GDM1 (cell line): ENCODE data around the gene CATSPER3.

Experiments used
- DNase-seq: peaks from one replicate; lab custom pipeline; 2025; lab: John Stamatoyannopoulos, UW

Gene CATSPER3

DNA sequence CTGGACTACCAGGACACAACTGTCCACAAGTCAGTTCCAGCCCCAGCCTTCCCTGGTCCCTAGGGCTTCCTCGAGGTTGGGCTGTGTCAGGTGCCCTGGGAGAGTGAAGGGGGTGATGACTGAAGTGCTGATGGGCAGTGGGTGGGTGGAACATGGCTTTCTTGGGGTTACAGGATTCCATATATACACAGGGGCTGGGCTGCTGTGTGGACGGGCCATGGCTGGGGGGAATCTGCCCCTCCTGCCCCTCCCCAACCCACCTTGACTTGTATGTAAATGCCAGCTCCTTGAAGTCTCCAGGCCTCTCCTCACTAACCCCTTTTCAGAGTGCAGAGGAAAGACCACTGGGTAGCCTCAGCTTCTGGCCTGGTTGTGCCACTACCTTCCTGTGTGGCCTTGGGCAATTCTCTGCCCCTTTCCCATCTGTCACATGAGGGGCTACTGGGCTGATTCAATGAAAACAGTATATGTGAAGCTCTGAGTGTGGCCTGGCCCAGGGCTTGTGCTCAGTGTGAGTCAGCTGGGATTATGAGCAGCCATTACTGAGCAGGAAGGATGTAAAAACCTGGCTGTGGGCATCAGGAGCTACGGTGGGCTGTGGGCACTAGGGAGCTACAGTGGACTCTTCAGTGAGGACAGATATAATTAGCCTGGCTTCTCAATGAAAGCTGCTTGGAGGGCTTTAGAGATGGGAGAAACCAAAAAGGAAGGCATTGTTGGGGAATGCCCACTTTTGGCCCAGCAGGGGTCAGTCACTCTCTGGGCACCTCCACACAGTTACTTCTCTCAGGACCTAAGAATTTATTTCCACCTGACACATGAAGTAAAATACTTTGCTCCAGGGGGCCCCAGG is 43.0 kb downstream of the CATSPER3 start:
- DNase-seq = no peak

DNA sequence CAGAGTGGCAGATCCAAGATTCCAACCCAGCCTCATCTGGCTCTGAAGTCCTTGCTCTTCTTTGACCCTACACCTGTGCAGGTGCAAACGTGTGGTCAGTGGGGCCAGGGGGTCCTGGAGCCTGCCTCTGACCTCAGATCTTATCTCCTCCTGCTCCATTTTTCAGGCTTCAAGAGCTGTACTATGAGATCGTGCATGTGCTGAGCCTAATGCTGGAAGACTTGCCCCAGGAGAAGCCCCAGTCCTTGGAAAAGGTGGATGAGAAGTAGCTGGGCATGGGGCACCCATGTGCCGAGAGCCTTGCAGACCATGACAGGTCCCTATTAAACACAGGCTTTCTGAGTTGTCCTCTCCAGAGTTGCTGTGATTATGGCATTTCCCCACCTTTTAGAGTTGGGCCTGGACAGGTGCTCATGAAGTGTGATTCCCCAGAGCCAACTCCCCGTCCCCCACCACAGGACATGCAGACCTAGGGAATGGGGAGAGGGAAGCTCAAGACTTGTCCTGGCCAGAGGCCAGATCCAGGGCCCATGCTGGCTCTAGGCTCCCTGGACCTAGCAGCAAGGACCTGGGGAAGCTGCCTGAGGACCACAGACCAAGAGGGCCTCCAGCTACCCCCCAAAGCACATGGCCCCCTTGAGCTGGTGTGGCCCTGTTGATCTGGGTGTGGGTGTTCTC is 43.8 kb downstream of the CATSPER3 start:
- DNase-seq = no peak

DNA sequence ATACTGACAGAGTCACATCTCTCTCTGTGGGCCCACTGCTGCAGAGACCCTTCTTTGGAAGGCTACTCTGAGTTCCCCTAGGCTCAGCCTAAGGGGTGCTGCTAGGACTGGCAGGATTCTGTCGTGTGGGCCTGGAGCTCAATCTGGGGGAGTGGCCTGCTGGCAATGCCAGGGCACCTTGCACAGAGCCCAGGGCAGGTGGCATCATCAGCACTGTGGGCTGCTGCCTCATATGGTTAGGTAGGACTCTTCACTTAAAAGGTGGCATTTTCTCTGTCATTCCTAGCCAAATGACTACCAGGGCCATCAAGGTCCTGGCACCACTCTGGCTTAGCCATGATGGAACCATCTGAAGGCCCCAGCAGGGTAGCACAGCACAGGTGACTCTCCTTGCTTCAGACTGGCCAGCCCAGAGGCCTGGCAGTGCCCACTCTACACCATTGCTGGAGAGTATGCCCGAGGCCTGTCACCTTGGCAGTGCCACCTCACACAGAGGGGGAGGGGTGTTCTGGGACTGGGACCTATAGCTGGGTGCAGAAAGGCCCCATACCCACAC is 44.4 kb downstream of the CATSPER3 start:
- no peak for DNase-seq

DNA sequence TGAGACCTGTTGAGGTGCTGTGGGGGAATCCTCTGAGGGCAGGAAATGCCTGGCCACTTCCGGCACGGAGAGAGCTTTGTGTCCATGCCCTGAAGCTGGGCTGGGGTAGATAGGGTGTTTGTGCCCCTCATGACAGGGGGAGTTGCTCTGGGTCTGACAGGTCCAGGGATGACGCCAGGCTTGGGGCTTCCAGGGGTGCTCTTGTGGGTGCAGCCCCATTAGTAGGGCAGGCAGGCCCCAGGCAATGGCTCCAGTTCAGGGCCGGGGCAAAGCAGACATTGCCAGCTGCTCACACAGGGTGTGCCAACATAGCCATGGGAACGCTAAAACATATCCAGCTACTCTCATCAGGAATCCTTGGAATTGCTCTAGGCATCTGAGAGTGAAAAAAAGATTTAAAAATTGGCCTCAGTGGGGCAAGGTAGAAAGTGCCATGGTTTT is 45.3 kb downstream of the CATSPER3 start:
- no peak for DNase-seq

DNA sequence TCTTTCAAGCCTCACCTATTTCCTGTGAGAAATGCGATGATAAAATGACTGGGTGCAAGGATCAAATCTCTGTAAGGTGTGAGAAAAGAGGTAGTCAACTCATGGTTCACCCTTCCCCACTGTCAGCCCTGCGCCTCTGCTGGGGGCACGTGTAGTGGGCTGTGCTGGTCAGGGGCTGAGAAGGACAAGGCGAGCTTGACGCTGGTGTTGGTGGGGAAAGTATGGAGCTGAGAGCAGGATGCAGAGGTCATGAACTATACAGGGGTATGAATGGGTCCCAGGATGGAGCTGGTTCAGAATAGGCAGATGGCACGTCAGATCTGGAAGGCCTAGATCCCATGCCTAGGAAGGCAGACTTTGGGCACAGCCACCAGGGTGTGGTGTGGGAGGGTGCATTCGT is 45.7 kb downstream of the CATSPER3 start:
- no peak for DNase-seq

DNA sequence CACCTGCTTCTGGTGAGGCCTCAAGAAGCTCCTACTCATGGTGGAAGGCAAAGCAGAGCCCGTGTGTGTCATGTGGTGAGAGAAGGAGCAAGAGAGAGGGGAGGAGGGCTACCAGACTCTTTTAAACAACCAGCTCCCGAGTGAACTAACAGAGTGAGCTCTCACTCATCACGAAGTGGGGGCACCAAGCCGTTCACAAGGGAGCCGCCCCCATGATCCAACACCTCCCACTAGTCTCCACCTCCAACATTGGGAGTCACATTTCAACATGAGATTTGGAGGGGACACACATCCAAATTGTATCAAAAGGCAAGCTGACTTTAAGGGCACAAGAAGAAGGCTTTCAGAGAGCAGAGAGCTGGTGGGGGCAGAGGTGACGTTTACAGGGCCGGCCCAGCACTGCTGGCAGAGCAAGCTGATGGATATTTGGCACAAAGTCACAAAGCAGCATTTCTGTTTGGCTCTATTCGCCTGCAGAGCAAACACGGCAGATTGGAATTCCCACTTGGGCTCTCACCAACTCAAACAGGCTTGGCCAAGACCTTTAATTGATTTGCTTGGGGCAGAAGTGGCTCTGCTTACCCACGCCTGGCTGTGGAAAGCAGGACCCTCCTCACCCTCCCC is 46.4 kb downstream of the CATSPER3 start:
- no peak for DNase-seq

DNA sequence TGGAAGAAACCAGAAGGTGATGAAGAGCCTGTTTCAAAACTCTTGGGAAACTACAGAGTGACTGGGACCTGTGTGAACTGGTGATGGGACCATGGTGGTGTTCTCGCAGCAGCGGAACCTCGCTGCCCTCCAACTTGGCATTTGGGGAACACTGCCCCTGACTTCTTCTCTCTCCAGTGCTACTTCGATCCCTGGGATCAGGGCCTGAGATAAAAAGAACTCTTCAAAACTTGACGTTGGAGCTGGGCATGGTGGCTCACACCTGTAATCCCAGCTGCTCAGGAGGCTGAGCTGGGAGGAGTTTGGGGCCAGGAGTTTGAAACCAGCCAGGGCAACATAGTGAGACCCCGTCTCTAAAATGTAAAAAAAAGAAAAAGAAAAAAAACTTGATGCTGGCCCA is 48.2 kb downstream of the CATSPER3 start:
- no peak for DNase-seq

DNA sequence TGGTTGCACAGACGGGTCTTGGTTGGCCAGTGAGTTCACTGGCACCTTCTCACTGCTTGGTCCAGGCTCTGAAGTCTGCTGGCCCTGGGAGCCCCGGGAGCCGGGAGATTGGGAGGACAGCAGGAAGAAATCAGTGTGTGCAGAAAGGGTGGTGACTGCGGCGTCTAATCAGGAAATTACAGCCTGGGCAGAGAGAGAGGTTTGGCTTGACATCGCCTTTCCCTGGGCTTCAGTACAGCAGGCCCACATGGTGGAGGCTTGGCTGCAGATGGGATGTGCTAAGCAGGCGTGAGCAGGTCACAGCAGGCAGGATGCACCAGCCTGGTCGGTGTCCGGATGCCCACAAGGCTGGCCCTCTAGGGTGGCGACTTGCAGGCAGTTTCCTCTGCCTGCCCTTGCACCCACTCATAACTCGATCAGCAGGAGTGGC is 49.2 kb downstream of the CATSPER3 start:
- no peak for DNase-seq

DNA sequence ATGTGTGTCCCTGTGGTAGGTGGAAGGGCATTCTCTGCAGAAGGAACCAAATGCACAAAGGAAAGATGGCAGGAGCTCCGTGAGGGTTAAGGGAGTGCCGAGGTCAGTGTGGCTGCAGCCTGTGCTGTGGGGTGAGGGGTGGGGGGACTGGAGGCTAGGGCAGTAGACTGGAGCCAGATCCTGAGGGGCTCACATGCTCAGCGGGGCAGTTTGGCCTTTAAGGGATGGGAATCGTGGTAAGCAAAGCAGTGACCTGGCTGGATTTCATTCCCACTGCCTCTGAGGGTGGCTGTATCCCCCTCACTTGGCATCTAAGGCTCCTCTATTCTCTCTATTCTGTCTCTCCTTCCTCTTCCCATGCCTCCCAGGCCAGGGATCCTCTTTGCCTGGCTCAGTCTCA is 50.8 kb downstream of the CATSPER3 start:
- DNase-seq = no peak

DNA sequence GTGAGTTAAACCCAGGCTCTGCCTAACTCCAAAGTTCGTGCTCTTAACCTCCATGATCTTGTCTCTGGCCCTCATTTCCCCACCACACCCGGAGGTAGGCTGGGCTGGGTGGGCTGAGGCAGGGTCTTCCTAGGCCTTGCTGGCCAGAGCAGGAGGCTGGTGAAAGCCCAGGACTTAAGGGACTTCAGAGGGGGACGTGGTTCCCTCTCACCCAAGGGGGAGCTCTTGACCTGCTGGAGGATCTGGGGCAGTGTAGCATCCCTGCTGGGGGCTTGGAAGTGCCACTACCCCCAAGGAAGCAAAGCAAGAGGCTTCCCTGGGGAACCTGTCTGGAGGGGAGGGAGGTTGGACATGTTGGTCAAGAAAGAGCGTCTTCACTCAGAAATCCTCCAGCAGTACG is 51.6 kb downstream of the CATSPER3 start:
- no peak for DNase-seq

DNA sequence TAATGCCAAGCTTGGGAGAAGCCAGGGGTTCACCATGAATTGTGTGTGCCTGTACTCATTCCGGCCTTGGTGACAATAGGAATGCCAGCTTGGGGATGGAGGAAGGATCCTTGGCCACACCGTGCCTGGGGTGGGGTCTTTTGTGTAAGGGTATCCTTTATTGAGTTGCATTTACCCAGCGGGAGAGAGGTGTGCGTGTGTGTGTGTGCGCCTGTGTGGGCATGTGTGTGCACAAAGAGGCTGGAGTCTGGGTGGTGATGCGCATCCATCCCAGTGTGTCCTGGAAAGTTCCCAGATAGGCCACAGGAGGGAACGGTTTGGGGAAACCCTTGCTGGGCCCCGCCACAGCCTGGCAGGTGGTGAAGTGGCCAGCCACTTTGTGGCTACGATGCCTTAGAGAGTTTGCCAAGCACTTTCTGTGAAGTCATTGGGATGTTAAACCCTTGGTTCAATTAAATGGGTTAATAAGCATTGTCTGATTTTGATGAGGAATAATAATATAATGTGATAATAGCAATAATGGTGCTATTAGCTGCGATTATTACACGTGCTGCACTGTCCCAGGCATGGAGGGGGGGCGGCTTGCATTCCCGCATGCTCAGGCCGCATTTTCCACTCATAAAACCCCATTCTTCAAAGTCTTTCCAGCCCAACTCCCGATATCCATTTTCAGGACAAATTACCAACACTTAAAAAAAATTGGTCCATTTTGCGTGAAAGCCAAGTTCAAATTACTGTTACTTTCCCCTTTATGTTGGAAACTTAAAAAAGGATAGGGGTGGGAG is 52.6 kb downstream of the CATSPER3 start:
- DNase-seq = no peak

DNA sequence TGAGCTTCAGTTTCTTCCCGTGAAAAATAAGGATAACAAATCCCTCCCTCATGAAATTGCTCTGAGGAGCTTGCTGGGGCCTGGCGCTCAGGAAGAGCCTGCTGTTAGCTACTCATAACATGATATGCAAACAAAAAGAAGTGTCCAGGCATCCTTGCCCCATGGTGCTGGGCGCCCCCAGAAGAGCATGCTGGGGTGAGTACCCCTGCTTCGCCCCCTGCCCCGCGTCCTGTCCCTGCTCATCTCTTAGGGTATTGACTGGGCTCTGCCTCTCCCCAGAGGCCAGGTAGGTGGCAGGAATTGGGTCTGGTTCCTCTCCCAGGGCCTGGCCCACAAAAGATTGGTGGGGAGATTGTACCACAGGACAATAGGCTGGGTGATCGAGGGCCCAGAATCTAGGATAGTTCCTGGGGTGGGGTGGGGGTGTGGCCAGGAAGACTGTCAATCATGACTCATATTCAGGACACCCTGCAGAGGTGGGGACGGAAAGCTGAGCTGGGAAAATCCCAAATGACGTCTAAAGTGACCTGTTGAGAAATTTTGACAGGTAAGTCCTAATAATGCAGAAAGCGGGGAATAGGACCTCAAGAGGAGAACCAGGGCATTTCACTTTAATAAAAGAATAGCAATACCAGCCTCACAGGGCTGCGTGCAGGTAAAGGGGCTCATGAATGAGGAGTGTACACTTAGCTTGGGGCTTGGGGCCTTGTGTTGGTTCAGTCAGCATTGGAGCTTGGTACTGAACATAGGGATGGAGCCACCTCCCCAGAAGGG is 57.4 kb downstream of the CATSPER3 start:
- DNase-seq = no peak

DNA sequence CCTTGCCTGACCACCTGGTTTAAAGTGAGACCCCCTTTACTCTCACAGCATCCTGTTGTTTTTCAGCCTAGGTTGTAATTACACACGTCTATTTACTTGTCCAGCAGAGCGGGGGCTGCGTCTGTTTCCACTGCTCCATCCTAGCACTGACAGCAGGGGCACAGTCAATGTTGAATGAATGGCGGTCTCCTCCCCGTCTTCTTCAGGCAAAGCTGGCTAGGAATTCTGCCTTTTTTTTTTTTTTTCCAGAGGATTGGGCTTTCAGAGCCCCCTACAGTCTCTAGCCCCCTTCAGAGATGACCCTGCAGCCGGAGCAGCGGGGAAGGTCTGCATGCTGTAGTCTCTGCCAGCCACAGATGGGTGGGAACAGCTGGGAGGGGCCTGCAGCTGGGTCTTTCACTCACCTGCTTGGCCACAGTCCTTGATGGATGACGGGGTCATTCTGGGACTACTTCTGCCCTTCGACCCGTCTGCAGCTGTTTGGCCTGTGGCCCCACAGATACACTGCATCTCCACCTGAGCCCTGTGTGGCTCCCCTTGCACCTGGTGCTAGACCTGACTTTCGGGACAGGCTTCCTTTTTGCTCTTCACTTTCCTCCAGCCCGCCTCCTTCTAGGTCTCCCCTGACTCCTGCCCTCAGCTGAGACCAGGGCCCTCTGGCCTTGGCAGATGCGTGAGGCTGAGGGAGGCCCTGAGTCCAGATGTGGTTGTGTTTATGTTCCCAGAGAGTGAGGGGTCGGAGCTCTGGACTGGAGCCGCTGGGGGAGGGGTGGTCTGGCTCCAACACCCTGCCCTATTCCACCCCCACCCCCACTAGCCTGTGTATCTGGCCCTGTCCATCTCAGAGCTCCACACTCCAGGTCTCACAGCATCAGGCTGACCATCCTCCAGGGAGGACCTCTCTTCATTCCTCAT is 58.3 kb downstream of the CATSPER3 start:
- no peak for DNase-seq

DNA sequence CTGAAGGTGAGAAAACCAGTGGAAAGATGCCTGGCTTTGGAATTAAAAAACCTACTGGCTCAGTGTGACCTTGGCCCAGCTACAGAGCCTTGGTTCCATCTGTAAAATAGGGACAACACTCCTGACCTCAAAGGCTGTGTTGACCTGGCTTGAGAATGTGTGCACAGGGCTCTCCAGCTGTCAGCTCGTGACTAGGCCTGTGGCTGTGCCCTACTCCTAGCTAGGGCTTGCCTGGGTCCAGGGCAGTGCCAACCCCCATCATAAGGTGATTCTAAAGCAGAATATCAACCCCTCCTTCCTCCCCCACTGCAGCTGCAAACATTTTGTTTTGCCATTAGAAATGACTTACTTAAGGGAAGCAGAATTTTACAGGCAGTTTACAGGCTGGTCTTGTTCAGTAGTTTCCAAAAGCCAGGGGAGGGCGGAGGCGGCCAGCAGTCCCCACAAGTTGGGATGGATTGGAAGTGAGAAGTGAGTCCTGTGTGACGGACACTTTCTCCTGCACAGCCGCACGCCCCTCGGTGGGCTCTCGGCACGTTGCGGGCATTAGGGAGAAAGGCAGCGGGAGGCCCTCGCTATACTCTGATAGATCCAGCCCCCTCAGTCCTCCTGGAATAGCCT is 59.0 kb downstream of the CATSPER3 start:
- no peak for DNase-seq

DNA sequence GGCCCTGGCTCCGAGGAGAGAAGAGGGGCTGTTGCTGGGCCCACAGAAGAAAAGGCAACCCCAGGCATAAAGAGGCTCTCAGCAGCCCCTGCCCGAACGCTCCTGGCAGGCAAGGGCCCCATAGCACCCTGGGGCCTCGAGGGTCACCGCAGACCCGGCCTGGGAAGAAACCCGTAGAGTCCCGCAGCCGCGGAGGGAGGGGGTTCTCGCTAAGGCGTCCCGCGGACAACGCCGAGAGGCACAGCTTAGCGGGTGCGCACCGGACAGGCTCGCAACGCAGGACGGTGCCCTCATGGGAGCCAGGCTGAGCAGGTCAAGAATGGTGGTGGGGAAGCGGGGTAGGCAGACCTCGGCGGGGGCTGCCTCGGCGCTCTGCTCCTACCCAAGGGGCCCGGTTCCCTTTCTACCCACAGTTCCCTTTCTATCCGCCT is 59.6 kb downstream of the CATSPER3 start:
- DNase-seq = no peak

DNA sequence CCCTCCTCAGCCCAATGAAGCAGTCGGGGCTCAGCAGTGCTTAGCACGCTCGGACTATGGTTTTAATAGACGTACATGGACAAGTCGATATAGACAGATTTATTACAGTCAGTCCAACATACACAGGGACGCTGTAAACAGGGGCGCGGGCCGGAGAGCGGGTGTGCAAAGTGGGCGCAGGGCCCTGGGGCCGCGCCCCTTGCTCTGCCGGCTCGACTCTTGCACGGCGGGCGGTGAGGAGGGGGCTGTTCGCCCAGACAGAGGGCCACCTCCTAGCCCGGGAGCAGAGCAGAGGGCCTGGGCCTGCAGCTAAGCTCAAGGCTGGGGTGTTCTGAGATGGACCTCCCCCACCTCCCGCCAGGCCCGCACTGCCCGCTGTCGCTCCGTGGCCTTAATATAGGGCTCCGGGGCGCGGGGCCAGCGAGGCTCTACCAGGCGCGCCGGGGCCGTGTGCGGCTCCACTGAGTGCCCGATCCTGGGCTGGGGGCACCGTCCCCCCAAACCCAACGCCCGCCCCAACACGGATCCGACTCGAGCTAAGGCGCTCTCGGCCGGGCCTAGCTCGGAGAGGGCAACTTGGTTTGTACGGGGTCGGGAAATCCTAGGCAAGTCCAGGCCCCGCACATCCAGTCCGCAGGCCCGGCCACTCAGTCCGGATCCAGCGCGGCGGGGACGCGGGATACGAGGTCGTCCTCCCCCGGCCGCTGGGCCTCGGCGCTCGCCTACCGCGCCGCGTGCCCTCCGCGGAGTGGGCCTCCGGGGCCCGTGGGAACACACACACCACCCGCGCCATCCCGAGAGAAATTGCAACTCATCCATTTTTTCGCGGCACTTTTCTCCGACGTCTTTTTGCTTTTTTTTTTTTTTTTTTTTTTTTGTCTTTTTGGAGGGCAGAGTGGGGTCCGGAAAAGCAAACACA is 60.2 kb downstream of the CATSPER3 start:
- no peak for DNase-seq

DNA sequence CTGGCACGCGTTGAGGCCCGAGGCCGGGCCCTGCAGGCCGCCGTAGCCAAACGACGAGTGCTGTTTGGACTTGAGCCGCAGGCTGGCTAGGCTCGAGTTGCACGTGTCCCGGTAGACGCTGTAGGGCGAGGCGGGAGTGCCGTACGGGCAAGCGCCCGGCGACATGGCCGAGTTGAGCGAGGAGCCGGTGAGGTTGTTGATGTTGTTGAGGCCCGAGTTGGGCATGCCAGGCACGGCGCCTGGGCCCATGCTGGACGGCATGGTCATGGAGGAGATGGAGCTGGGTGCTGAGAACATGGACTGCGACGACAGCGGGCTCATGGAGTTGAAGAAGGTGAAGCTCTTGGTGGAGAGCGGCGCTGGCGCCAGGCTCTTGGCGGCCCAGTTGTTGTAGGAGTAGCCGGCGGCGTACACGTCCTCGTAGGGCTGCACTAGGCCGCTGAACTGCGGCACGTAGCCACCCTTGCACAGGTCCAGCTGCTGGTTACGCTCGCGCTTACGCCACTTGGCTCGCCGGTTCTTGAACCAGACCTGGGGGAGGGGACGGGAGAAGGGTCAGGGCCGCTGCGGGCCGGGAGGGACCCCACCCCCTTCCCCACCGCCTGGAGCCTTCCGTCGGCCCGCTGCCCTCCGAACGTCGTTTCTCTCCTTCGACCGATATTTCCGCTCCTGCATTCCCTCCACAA is 61.2 kb downstream of the CATSPER3 start:
- no peak for DNase-seq
